OCI-LY7 (cell line): ENCODE data around the gene GLYATL1B. TPM values are rescaled to one million over a fixed set of nuclear protein-coding genes. Genes with fewer than 3 reads are reported as not detected.
"Not testable (repeated sequence)": the region's sequence is repeated elsewhere in the genome, so short reads cannot be mapped to it uniquely, and the experiment has no call there.

Experiments used
- BruUV-seq: library from RNA; stranded (reverse); fragments of 400-500 nt; replicated peaks from 2 replicates; lab custom pipeline; 2021; lab: Mats Ljungman, UMichigan
- CTCF ChIA-PET: fragments of 300-600 bp; sonication (Branson Sonifier 250); formaldehyde crosslinking; loops from one replicate; lab custom pipeline; 2022; ENCODE audit warnings: antibody characterized with exemption; ENCODE audit not compliant: unreplicated experiment; lab: Charles Lee
- POLR2A ChIA-PET: fragments of 300-600 bp; sonication (Branson Sonifier 250); formaldehyde crosslinking; loops from one replicate; lab custom pipeline; 2022; ENCODE audit warnings: antibody characterized with exemption; lab: Charles Lee
- DNase-seq: peaks from one replicate; pipeline ENCODE4 v3.0.0-alpha.2; 2015; ENCODE audit warnings: low spot score
- H2AFZ ChIP-seq: fragments of 200-600 bp; sonication (generic), shearing (Covaris generic); 2 replicates; pipeline ENCODE4 v1.6.1; 2014; ENCODE audit warnings: mild to moderate bottlenecking, antibody characterized with exemption, low read length, moderate library complexity
- H3K27ac ChIP-seq: fragments of 200-600 bp; sonication (generic); 2 replicates; pipeline ENCODE4 v1.5.1; 2014; ENCODE audit warnings: mixed run types, low read depth, mild to moderate bottlenecking, moderate library complexity, low read length, inconsistent platforms; ENCODE audit not compliant: poor library complexity, severe bottlenecking
- H3K36me3 ChIP-seq: fragments of 200-600 bp; sonication (generic); 2 replicates; pipeline ENCODE4 v1.6.1; 2014; ENCODE audit warnings: mild to moderate bottlenecking, antibody characterized with exemption, low read length, moderate library complexity, mixed read lengths; ENCODE audit not compliant: insufficient read depth
- H3K4me1 ChIP-seq: fragments of 200-600 bp; sonication (generic); 2 replicates; pipeline ENCODE4 v1.5.1; 2014; ENCODE audit warnings: mild to moderate bottlenecking, low read length; ENCODE audit not compliant: insufficient read depth, poor library complexity, severe bottlenecking
- H3K4me2 ChIP-seq: fragments of 200-600 bp; sonication (generic); 2 replicates; pipeline ENCODE4 v1.6.1; 2014; ENCODE audit warnings: mild to moderate bottlenecking, low read length
- H3K4me3 ChIP-seq: fragments of 200-600 bp; sonication (generic); 2 replicates; pipeline ENCODE4 v1.5.1; 2014; ENCODE audit warnings: mild to moderate bottlenecking, low read depth, low read length; ENCODE audit not compliant: poor library complexity, severe bottlenecking
- H3K79me2 ChIP-seq: fragments of 200-600 bp; sonication (generic); 2 replicates; pipeline ENCODE4 v1.6.1; 2016; ENCODE audit warnings: low read depth, mild to moderate bottlenecking, low read length, moderate library complexity, mixed read lengths; ENCODE audit not compliant: insufficient read depth
- H3K9me2 ChIP-seq: fragments of 200-600 bp; sonication (generic); 2 replicates; pipeline ENCODE4 v1.6.1; 2016; ENCODE audit warnings: mild to moderate bottlenecking, low read length, mixed read lengths; ENCODE audit not compliant: insufficient read depth
- H3K9me3 ChIP-seq: fragments of 200-600 bp; sonication (generic); 2 replicates; pipeline ENCODE4 v1.6.1; 2014; ENCODE audit warnings: mild to moderate bottlenecking, mixed run types, low read length, mixed read lengths
- H4K20me1 ChIP-seq: fragments of 200-600 bp; sonication (generic); 2 replicates; pipeline ENCODE4 v1.6.1; 2014; ENCODE audit warnings: mild to moderate bottlenecking, antibody characterized with exemption, low read length, moderate library complexity, mixed read lengths; ENCODE audit not compliant: insufficient read depth
- CTCF ChIP-seq: fragments of 200-600 bp; sonication (generic); conservative IDR thresholded peaks from 2 replicates; pipeline ENCODE4 v1.5.1; 2014; ENCODE audit warnings: mild to moderate bottlenecking, antibody characterized with exemption, low read length, moderate library complexity, mixed read lengths
- EZH2phosphoT487 ChIP-seq: fragments of 200-600 bp; sonication (generic); IDR thresholded peaks from 2 replicates; pipeline ENCODE4 v1.6.1; 2018; ENCODE audit warnings: low read depth, borderline replicate concordance, mild to moderate bottlenecking, mixed run types, antibody characterized with exemption, low read length, moderate library complexity, mixed read lengths
- intact Hi-C: fragments of 100-400 bp; cut with micrococcal nuclease; formaldehyde crosslinking; loops from one replicate; pipeline ENCODE4 v1.10.0; 2022; ENCODE audit not compliant: unreplicated experiment
- total RNA-seq, 2 experiments: library from RNA; depleted of rRNA in 1 of 2; stranded (reverse); fragments of >200 nt in 1 of 2; shearing (Covaris generic) in 1 of 2; gene quantifications; 2 replicates each; pipeline ENCODE4 v1.2.3, GENCODE V29; 2014 to 2022

GLYATL1B gene
- total RNA-seq, 2 experiments from 2014 or later = not detected

- no TSS peak for BruUV-seq
- ChIA-PET CTCF (no interaction called here), POLR2A (no interaction called here)
- no peak for TF ChIP-seq CTCF
- TF ChIP-seq EZH2phosphoT487 = no peak
- H3K9me2 ChIP-seq = no peaks in the 10 kb centered on the region
- H3K79me2 ChIP-seq = no peaks in the 10 kb centered on the region
- DNase-seq = no peak
- no peak overlapping the region for H3K27ac ChIP-seq
- H3K4me3 ChIP-seq = no peak overlapping the region
- H4K20me1 ChIP-seq = no peaks in the 10 kb centered on the region
- H3K36me3 ChIP-seq = no peaks in the 10 kb centered on the region
- no peak overlapping the region for H3K4me2 ChIP-seq
- intact Hi-C loops = no loop called here
- no peaks in the 10 kb centered on the region for H3K9me3 ChIP-seq
- H2AFZ ChIP-seq = no peak overlapping the region
- peaks cover 16% of the 10 kb centered on the region for H3K4me1 ChIP-seq
Measured at GRCh38 chr11:59062602-59063529, 23.2 kb upstream of the GLYATL1B start.

DNA sequence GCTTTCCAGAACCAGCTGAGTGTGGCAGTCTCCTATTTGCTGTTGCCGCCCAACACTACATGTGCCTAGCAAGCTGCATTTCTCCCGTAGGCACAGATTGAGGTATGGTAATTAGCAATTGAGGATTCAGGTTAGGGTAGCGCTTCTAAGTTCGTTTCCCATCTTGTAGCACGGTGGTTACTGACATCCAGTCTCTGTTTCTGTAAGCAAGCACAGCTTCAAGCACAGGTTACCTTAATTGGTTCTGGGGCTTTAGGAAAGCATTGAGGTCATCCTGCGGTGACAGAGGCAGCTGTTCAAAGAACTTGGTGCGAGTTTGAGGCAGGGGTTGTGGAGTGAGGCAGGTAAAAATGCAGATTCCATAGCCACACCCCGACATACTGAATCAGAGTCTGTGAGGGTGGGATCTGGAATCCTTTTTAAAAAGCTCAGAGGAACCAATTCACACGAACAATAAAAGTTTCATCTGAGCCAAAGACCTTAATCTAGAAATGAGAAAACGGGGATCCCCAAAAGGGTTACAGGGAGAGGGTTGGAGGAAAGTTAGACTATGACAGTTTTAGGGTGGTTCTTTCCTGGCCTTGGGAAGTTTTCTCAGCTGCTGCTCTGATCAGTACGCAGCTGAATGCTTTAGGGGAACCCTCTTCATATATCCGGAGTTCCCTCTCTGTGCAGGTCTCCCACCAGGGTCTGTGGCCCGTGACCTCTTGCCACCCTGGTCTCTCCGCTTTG is 21.9 kb upstream of the GLYATL1B start:
- not testable (repeated sequence) for H3K4me3 ChIP-seq

DNA sequence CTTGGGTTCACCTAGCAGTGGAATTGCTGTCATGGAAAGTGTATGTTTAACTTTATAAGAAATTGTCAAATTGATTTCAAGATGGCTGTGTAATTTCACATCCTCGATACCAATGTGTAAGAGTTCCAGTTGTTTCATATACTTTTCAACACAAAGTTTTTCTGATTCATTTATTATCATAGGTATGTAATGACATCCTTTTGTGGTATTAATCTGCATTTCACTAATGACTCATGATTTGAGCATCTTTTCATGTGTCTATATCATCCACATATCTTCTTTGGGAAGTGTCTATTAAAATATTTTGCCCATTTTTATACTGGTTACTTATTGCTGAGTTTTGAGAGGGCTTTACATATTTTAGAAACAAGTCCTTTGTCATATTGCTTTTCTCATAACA is 17.0 kb upstream of the GLYATL1B start:
- Histone ChIP-seq H3K9me2 (no peaks in the 10 kb centered on the region), H3K27ac (no peak overlapping the region), H3K4me3 (no peak overlapping the region), H3K4me1 (peaks cover 4% of the 10 kb centered on the region), H3K4me2 (no peak overlapping the region), H3K79me2 (no peaks in the 10 kb centered on the region), H2AFZ (no peak overlapping the region), H3K9me3 (peaks cover 1% of the 10 kb centered on the region; the same call in 1 of the 2 replicates), H4K20me1 (no peaks in the 10 kb centered on the region), H3K36me3 (no peaks in the 10 kb centered on the region; the same call in 1 of the 2 replicates)
- intact Hi-C loops = no loop called here
- CTCF ChIA-PET = no interaction called here
- POLR2A ChIA-PET = interaction anchor here (1.2 kb wide), 2 partner anchors 10 to 39 kb away, joined by 3 to 4 read pairs; no protein-coding TSS in a partner anchor
- no peak for DNase-seq
- no TSS peak for BruUV-seq
- TF ChIP-seq EZH2phosphoT487 (no peak), CTCF (no peak)

More for the DNA sequence above, 21.9 kb upstream of the GLYATL1B start:
- H3K9me3 ChIP-seq, intact Hi-C loops, POLR2A ChIA-PET, H3K79me2 ChIP-seq, H2AFZ ChIP-seq, H3K36me3 ChIP-seq, H3K9me2 ChIP-seq, DNase-seq, H3K27ac ChIP-seq, CTCF ChIA-PET, H4K20me1 ChIP-seq, BruUV-seq, H3K4me1 ChIP-seq, H3K4me2 ChIP-seq: not testable (repeated sequence)
